DMS79 (cell line): Measurements from ENCODE around the gene ACO1.

Source experiments
- DNase-seq: peaks from one replicate; lab custom pipeline; 2025; lab: John Stamatoyannopoulos, UW

The ACO1 gene

GRCh38 chr9:32497921-32498320 is 113.5 kb downstream of the ACO1 start:
- no peak for DNase-seq

GRCh38 chr9:32500768-32501167 is 116.3 kb downstream of the ACO1 start:
- DNase-seq, result no peak

GRCh38 chr9:32501868-32502267 is 117.4 kb downstream of the ACO1 start:
- no peak for DNase-seq

GRCh38 chr9:32502464-32502863 is 118.0 kb downstream of the ACO1 start:
- DNase-seq, result no peak

- no peak for DNase-seq
These were observed 118.6 kb downstream of the ACO1 start for GRCh38 chr9:32503008-32503407.
